ENCODE results near the gene PMVK. TPM values are rescaled to one million over a fixed set of nuclear protein-coding genes. Genes with fewer than 3 reads are reported as not detected.

The PMVK gene
- total and polyA plus RNA-seq, 2 of the 4 experiments (the other 2 are of a cell fraction), result 9.0 to 28.1 TPM

DNA sequence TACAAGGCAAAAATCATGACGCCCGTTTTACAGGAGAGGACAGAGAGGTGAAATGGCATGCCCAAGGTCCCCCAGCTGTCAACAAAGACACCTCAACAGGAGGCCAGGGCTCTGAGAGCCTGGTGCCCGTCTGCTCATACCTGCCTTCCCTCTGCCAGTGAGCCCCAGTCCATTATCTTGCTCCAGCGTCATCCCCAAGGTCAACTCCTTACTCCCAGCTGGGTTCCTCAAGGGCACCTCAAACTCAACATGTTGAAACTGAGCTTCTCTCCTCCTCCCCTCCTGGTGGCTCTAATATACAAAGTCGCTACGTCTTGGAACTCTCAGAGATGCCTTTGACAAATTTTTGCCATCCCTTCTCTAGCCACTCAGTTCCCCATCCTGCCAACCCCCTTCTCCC, 16.1 kb upstream of the PMVK start:
- no peak overlapping the region for H3K56ac ChIP-seq (ENCODE audit: extremely low read depth, insufficient read depth, low read length)
- peaks cover 14% of the 10 kb centered on the region for H4K20me1 ChIP-seq (ENCODE audit: insufficient read depth, low read length)
- no peak overlapping the region for H2BK15ac ChIP-seq (ENCODE audit: low read depth, low read length)
- ATAC-seq (ENCODE audit: low read depth) (no peak), DNase-seq (no peak)
- TF ChIP-seq RCOR1 (IDR thresholded peaks at IDR 0.05; ENCODE audit: insufficient replicate concordance, low read length) (no peak), POLR2A (IDR thresholded peaks at IDR 0.05; ENCODE audit: low read depth, low read length) (no peak)
- H3K9me3 ChIP-seq (ENCODE audit: control insufficient read depth, insufficient read depth, low read length), result no peaks in the 10 kb centered on the region
- H3K79me1 ChIP-seq (ENCODE audit: low read depth in 1 of 2, low read length in 2 of 2), result peaks cover 4 to 36% of the 10 kb centered on the region in 2 experiments; a peak in 3 of 4 replicates
- H3K18ac ChIP-seq (ENCODE audit: low read depth, low read length), result no peak overlapping the region
- ChIA-PET POLR2A (ENCODE audit: unreplicated experiment) (no interaction called here), CTCF (no interaction called here)
- H3K27me3 ChIP-seq (ENCODE audit: control insufficient read depth, insufficient read depth, low read length), result no peaks in the 10 kb centered on the region
- no peak overlapping the region for H3K27ac ChIP-seq (ENCODE audit: insufficient read depth, low read length)
- no TSS peak for BruUV-seq (replicated peaks)
- no peak overlapping the region for H2BK120ac ChIP-seq (ENCODE audit: low read depth, low read length)
- H3K4me3 ChIP-seq (ENCODE audit: insufficient read depth, low read depth, low read length), result no peak overlapping the region
- H2AK9ac ChIP-seq (replicated peaks; ENCODE audit: low read depth, low read length, poor library complexity), result no peak overlapping the region
- no peak overlapping the region for H3K9ac ChIP-seq (ENCODE audit: low read depth, low read length)
- H2AFZ ChIP-seq (replicated peaks; ENCODE audit: low read length, poor library complexity), result no peak overlapping the region
- no peak overlapping the region for H3K4me2 ChIP-seq (ENCODE audit: low read depth, low read length)
- no peak overlapping the region for H3K14ac ChIP-seq (replicated peaks; ENCODE audit: low read depth, low read length)
- no peak overlapping the region for H4K8ac ChIP-seq (ENCODE audit: low read depth in 2 of 2, low read length in 2 of 2)
- H3K23ac ChIP-seq (ENCODE audit: low read depth, low read length), result no peak overlapping the region
- 84% methylated on average over 6 of the region's 6 CpGs; no CpG with 5 or more reads in 1 of the 2 experiments for WGBS, 2 experiments (ENCODE audit: extremely low coverage in 2 of 2, insufficient read length in 1 of 2)
- H2BK5ac ChIP-seq (ENCODE audit: low read depth, low read length, poor library complexity, severe bottlenecking), result no peak overlapping the region
- no peak overlapping the region for H2AK5ac ChIP-seq (ENCODE audit: low read depth, low read length)
- H3K4me1 ChIP-seq (ENCODE audit: control insufficient read depth, insufficient read depth, low read length), result peaks cover 11% of the 10 kb centered on the region
- H3K9me1 ChIP-seq (ENCODE audit: insufficient read depth, low read length), result peaks cover 9% of the 10 kb centered on the region
- dilution Hi-C loops (cut with HindIII; ENCODE audit: low sequenced_read_pairs, unreplicated experiment) (no loop called here), in situ Hi-C loops (cut with MboI; ENCODE audit: low sequenced_read_pairs) (loop anchor here (10.0 kb wide), 1 partner anchor 102 kb away; the partner anchor contains the start of gene ADAM15), intact Hi-C loops (cut with micrococcal nuclease) (no loop called here)
- H2BK20ac ChIP-seq (ENCODE audit: low read depth, low read length), result no peak overlapping the region
- no peak overlapping the region for H4K91ac ChIP-seq (ENCODE audit: insufficient read depth, low read depth, low read length)
- H4K5ac ChIP-seq (ENCODE audit: low read depth, low read length), result no peak overlapping the region
- peaks cover 20% of the 10 kb centered on the region for H3K36me3 ChIP-seq (ENCODE audit: control insufficient read depth, insufficient read depth, low read length)
- H3K4ac ChIP-seq (ENCODE audit: low read depth, low read length), result no peak overlapping the region

Measured in IMR-90 (cell line).